Stimulated activated CD4-positive, alpha-beta T cell treated with anti-CD3 and anti-CD28 coated beads, Interleukin-2, amount 100 ng/mL, for 48 hours (primary cell): ENCODE data around the gene FBLIM1.

Source experiments
- DNase-seq, 2 donors: peaks; one replicate each; pipeline ENCODE4 v3.0.0-alpha.2; 2020

FBLIM1 gene, protein sequence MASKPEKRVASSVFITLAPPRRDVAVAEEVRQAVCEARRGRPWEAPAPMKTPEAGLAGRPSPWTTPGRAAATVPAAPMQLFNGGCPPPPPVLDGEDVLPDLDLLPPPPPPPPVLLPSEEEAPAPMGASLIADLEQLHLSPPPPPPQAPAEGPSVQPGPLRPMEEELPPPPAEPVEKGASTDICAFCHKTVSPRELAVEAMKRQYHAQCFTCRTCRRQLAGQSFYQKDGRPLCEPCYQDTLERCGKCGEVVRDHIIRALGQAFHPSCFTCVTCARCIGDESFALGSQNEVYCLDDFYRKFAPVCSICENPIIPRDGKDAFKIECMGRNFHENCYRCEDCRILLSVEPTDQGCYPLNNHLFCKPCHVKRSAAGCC

DNA sequence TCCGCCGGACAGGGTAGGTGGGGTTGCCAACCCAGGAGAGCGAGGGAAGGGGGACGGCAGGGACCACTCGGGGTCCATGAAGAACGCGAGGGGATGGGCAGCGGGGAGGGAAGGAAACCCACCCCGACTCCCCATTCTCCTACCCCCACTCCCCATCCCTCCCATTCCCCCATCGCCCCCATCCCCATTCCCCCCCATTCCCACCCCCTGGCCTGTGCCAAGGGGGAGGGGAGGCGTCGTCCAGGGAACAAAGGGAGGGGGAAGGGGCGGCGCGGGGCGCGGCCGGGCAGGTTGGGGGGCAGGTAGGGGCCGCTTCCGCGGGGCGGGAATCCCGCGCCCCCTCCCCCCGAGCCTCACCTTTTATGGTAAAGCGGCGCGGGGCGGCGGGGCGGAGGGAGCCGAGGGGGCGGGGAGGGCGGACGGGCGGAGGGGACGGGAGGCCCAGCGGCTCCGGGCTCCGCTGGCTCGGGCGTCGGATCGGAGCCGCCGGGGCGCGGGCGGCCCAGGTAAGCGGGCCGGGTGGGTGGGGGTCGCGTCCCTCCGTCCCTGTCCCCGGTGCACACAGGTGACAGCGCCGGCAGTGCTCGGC is at the start of gene FBLIM1:
TSS of gene FBLIM1 (plus strand) at position 453 of the 589 bp plus-strand sequence. CDS start 6,189 bp downstream, outside the sequence.
- no peak for DNase-seq

DNA sequence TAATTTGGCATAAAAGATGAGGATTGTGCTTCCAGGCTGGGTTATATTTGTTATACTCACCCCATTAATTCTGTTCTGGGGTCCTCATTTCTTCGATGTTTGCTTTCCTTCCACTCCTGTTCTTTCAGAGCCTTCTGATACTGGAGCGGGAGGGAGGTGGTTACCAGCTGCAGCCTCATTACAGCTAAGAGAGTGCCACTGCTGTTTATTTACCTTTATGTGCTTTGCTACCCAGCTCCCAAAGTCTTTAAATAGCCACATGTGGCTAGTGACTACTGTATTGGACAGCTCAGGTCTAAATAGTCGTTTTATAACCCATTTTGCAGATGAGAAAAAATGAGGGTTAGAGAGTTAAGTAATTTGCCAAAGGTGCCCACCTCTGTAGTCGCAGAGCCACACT is 49.4 kb upstream of the FBLIM1 start:
- no peak for DNase-seq

- no peak for DNase-seq
These were observed 46.4 kb upstream of the FBLIM1 start for GRCh38 chr1:15712168-15712567.

- DNase-seq = no peak
These were observed 44.0 kb upstream of the FBLIM1 start for GRCh38 chr1:15714406-15715136.

DNA sequence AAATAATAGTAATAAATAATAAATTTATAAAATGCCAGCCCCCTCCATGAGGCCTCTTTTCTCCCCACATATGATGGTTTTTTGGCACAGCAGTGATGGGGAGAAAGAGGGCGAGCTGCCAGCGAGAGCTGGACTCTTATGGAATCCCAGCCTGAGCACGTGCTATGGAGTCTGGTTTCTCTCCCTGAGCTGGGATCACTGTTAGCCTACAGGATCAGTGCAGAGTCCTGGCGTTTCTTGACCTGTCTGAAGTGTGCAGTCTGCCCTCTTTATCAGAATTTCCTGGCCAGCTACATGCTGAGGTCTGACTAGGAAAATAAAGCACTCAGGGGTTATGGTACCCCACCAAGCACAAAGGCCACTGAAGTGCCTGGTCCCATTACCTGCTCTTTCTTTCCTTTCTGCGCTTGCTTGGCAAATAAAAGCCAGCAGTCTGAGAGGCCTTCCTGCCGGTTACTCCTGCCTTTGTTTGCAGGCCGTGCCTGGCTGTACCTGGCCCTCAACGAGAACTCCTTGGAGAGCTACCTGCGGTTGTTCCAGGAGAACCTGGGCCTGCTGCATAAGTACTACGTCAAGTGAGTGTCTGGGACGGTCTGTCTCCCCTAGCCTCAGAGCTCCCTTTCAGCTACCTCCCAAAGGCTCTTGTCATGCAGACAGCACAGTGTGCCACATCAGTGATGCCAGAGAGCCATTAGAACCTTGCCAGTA is 41.0 kb upstream of the FBLIM1 start:
- no peak for DNase-seq

DNA sequence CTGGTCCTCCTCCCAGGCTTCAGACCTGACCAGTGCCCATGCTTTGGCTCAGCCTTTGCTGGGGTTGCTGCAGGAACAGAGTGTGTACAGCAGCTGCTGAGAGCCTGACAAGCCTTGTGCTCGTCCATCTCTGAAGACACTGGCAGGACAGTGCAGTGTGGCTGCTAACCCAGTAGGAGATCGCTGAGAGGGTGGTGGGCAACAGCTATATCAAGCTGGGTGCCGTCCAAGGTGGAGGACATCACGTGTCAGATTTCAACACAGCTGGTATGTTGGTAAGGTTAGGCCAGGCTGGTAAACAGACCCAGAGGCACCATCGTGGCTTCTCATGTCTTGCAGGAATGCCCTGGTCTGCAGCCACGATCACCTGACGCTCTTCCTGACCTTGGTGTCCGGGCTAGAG is 40.4 kb upstream of the FBLIM1 start:
- no peak for DNase-seq

DNA sequence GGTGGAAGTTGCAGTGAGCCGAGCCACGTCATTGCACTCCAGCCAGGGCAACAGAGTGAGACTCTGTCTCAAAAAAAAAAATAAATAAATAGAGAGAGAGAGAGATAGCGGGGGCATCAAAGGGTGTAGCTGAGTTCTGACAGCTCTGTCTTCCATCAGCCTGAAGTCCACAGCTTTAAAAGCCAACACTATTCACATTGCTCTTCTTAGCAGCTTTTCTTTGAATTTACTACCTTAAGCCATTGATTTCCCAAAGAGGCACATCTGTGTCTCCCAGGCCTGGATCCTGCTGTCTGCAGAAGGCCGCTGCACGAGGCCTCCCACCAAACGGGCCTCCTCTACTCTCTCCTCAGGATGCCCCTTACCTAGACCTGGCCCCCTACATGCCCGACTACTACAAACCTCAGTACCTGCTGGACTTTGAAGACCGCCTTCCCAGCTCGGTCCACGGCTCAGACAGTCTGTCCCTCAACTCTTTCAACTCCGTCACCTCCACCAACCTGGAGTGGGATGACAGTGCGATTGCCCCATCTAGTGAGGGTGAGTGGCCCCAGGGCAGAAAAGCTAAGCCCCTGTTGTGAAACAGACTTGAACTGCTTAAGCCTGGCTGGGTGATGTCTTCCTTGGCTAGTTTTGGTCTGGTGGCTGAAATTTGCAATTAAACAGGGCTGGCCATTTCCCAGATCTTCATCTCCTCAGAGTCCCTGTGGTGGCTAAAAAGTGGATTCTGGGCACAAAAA is 39.0 kb upstream of the FBLIM1 start:
- DNase-seq = no peak

DNA sequence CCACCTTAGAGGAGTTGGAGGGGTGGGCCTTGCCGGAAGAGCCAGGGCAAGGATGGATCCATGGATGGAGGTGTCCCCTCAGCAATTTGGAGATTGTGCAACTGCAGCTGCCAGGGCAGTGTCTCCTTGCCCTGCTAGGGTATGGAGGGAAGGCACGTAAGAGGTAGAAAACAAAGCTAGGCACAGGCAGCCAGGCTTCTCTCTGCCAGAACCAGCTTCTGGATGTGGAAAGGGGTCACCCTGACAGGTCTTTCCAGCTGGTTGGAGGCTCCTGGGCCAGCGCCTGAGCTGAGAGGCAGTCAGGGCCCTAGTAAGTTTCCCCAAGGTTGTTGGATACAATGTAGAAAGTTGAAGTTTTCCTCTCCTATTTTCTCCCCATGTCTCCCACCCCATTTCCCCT is 37.7 kb upstream of the FBLIM1 start:
- no peak for DNase-seq

- no peak for DNase-seq
These were observed 36.2 kb upstream of the FBLIM1 start for GRCh38 chr1:15722411-15722810.

DNA sequence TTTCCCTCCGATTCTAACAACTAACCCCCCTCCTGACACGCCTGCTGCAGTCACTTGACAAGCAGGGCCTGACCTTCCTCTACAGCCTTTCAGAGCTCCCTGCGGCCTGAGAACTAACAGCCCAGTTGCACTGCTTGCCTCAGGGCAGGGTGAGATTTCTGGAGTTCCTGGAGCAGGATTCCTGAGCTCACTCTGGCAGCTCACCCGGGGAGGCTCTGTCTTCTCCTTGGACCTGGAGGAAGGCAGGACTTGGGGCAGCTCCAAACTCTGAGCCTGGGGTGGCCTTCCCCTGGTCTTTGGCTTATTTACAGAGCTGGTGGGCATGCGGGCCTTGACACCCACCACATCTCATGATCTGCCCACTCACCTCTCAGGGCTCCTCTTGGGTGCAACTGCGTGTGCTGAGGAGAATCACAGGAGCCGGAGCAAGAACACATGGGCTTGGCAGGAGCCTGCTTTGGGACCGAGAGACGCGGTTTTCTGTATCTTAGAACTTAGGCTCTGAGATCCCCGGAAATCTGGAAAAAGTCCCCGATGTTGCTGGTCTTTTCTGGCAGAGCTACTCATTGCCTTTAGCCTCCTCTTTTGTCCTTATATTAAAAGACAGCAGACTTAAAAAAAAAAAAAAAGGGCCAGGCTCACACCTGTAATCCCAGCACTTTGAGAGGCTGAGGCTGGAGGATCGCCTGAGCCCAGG is 35.6 kb upstream of the FBLIM1 start:
- no peak for DNase-seq

GRCh38 chr1:15723631-15724246 is 34.9 kb upstream of the FBLIM1 start:
- DNase-seq = no peak

- DNase-seq = no peak
These were observed 33.4 kb upstream of the FBLIM1 start for GRCh38 chr1:15724949-15725880.

- no peak for DNase-seq
These were observed 32.1 kb upstream of the FBLIM1 start for GRCh38 chr1:15726508-15726907.

DNA sequence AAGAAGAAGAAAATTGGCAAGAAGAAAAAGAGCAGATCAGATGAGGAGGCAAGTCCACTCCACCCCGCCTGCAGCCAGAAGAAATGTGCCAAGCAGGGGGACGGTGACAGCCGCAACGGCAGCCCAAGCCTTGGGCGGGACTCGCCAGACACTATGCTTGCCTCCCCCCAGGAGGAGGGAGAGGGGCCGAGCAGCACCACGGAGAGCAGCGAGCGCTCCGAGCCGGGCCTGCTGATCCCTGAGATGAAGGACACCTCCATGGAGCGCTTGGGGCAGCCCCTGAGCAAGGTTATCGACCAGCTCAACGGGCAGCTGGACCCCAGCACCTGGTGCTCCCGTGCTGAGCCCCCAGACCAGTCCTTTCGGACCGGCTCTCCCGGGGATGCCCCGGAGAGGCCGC is 31.6 kb upstream of the FBLIM1 start:
- DNase-seq = no peak

- no peak for DNase-seq
These were observed 31.2 kb upstream of the FBLIM1 start for GRCh38 chr1:15727424-15727823.

- no peak for DNase-seq
These were observed 30.6 kb upstream of the FBLIM1 start for GRCh38 chr1:15727866-15728534.

GRCh38 chr1:15728937-15729657 is 29.5 kb upstream of the FBLIM1 start:
- DNase-seq = no peak

DNA sequence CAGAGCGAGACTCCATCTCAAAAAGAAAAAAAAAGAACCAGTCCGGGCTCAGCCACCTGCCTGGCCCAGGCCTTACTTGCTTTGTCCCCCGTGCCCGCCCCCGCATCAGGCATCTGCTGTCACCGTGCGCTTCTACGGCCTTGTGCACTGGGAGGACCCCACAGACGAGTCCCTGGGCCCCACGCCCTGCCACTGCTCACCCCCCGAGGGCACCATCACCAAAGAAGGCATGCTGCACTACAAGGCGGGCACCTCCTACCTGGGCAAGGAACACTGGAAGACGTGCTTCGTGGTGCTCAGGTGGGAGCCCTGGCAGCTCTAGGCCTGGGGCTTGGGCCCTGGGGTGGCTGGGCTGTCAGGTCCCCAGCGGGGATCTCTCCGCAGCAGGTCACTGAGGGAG is 28.2 kb upstream of the FBLIM1 start:
- DNase-seq = no peak

DNA sequence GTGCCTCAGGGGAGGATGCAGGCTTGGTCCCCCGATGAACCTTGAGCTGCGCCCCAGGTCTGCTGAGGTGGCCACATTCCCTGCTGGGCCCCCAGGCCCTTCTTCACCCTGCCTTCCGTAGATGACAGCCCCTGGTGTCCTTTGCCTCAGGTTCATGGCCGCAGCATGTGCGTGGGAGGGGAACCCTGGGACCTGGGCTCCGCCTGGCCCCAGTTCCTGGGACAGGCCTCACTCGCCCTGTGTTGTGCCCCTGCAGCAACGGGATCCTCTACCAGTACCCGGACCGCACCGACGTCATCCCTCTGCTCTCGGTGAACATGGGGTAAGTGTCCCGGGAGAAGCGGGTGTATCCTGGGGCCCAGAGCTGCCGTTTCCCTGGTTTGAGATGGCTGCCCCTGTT is 27.7 kb upstream of the FBLIM1 start:
- DNase-seq = no peak
